ENCODE data around the gene BTBD16.

Gene BTBD16

DNA sequence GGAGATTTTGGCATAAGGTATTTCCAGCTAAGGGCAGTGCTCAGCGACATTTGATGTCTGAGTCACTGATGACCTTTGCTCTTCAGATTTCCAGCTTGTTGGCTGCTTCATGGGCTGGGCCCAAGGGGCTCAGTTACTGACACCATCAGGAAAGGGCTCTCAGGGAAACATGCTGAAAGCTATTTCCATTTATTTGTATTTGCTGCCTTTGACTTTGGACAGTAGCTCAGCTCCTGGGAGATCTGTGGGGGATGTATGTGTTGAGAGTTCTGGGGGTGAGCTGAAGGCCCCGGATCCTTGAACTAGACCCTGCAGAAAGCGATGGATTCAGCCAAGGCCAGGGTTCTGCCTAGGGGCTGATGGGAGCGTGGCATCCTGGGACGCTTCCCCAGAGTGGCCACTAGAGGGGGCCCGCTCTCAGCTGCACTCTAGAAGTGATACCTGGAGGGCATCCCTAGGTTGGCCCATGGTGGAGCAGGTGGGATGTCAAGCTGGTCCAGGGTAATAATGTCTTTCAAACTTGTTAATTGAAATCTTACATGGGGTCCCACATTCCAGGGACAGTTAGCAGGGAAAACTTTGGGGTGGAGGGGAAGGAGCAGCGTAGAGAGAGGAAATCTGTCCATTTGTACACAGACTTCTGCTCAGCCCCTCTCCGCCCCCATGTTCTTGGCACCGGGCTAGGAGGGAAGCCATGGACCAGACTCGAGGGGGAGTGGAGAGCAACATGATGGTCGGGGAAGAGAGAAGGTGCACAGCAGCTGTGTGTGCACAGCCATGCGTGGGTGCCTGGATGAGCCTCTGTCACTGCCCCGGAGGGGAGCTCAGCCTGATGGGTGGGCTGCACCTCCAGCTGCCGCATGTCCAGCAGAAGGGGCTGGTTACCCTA, 3.0 kb upstream of the BTBD16 start:
- DNase-seq (ENCODE audit: extremely low read depth, low read depth) = no peak
- TF ChIP-seq, protein P1, sequence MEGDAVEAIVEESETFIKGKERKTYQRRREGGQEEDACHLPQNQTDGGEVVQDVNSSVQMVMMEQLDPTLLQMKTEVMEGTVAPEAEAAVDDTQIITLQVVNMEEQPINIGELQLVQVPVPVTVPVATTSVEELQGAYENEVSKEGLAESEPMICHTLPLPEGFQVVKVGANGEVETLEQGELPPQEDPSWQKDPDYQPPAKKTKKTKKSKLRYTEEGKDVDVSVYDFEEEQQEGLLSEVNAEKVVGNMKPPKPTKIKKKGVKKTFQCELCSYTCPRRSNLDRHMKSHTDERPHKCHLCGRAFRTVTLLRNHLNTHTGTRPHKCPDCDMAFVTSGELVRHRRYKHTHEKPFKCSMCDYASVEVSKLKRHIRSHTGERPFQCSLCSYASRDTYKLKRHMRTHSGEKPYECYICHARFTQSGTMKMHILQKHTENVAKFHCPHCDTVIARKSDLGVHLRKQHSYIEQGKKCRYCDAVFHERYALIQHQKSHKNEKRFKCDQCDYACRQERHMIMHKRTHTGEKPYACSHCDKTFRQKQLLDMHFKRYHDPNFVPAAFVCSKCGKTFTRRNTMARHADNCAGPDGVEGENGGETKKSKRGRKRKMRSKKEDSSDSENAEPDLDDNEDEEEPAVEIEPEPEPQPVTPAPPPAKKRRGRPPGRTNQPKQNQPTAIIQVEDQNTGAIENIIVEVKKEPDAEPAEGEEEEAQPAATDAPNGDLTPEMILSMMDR (IDR thresholded peaks at IDR 0.05; ENCODE audit: low read depth, low read length, missing control alignments) = peak; percentile 98
- no peak overlapping the region for H3K4me3 ChIP-seq (replicated peaks; ENCODE audit: low read depth, low read length)

- TF ChIP-seq, protein P1 (IDR thresholded peaks at IDR 0.05; ENCODE audit: low read depth, low read length, missing control alignments) = no peak
- no peak for DNase-seq (ENCODE audit: extremely low read depth, low read depth)
Observed at GRCh38 chr10:122269059-122269687, 1.9 kb upstream of the BTBD16 start.

GRCh38 chr10:122273966-122274545, 3.0 kb downstream of the BTBD16 start:
- DNase-seq (ENCODE audit: extremely low read depth, low read depth) = no peak
- H3K4me3 ChIP-seq (replicated peaks; ENCODE audit: low read depth, low read length) = no peak overlapping the region
- TF ChIP-seq, protein P1 (IDR thresholded peaks at IDR 0.05; ENCODE audit: low read depth, low read length, missing control alignments) = no peak

More at GRCh38 chr10:122269059-122269687, 1.9 kb upstream of the BTBD16 start:
- no peak overlapping the region for H3K4me3 ChIP-seq (replicated peaks; ENCODE audit: low read depth, low read length)

- TF ChIP-seq, protein P1 (IDR thresholded peaks at IDR 0.05; ENCODE audit: low read depth, low read length, missing control alignments) = no peak
- no peak overlapping the region for H3K4me3 ChIP-seq (replicated peaks; ENCODE audit: low read depth, low read length)
Observed at GRCh38 chr10:122276611-122277208, 5.6 kb downstream of the BTBD16 start.

DNA sequence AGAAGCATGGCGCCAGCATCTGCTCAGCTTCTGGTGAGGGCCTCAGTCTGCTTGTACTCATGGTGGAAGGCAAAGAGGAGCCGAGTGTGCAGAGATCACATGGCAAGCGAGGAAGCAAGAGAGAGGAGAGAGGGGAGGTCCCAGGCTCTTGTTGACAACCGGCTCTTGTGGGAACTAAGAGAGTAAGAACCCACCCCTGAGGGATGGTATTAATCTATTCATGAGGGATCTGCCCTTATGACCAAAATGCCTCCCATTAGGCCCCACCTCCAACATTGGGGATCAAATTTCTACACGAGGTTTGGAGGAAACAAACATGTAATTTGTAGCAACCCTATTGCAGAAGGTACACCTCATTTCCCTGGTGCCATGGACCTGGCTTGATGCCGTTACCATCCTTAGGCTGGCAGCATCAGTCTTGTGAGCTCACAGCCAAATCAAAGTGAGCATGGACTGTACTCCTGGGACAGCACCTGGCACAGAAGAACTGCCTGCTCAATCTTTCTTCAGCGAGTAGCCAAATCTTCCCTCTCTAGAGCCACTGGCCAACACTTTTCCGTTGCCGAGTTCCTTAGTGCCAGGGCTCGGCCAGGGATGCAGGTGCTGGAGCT, 6.5 kb downstream of the BTBD16 start:
- no peak for DNase-seq (ENCODE audit: extremely low read depth, low read depth)
- no peak overlapping the region for H3K4me3 ChIP-seq (replicated peaks; ENCODE audit: low read depth, low read length)
- TF ChIP-seq, protein P1 (IDR thresholded peaks at IDR 0.05; ENCODE audit: low read depth, low read length, missing control alignments) = no peak

More at GRCh38 chr10:122276611-122277208, 5.6 kb downstream of the BTBD16 start:
- no peak for DNase-seq (ENCODE audit: extremely low read depth, low read depth)

DNA sequence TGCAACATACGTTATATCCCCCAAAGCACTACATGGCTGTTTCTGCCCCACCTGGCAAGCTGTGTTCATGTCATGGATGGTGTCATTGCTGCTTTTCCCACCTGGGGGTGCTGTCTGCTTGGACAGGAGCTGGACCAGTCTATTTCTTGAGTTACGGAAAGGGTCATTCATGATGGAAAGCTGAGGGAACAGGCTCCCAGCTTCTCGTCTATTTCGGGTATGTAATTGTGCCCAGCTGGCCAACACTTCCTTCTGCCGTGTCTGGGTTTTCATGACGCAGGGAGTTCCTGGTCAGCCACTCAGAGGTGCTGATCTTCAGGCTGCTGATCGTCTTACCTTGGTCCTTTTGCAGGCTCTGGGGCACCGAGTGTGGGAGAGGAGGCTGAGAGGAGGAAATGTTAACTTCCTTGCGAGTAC, 8.6 kb downstream of the BTBD16 start:
- DNase-seq (ENCODE audit: extremely low read depth, low read depth) = no peak
- TF ChIP-seq, protein P1 (IDR thresholded peaks at IDR 0.05; ENCODE audit: low read depth, low read length, missing control alignments) = peak; percentile 71

More for the DNA sequence above, 8.6 kb downstream of the BTBD16 start:
- no peak overlapping the region for H3K4me3 ChIP-seq (replicated peaks; ENCODE audit: low read depth, low read length)

Data from HFF-Myc (cell line).